PC-3 (cell line): ENCODE measurements around the gene TAPBPL. TPM values are rescaled to one million over a fixed set of nuclear protein-coding genes. Genes with fewer than 3 reads are reported as not detected.

Source experiments
- ATAC-seq: fragments of 200-7000 bp; cut with Tn5 transposase; 2 replicates; pipeline ENCODE4 v1.9.1; 2020; ENCODE audit warnings: mild to moderate bottlenecking, moderate library complexity
- BruUV-seq: library from RNA; stranded (reverse); fragments of 400-500 nt; replicated peaks from 2 replicates; lab custom pipeline; 2021; lab: Mats Ljungman, UMichigan
- CTCF ChIA-PET: fragments of 300-600 bp; sonication (Branson Sonifier 250); formaldehyde crosslinking; loops from one replicate; lab custom pipeline; 2022; ENCODE audit warnings: antibody characterized with exemption; lab: Charles Lee
- POLR2A ChIA-PET: fragments of 300-600 bp; sonication (Branson Sonifier 250); formaldehyde crosslinking; loops from one replicate; lab custom pipeline; 2022; ENCODE audit warnings: antibody characterized with exemption; ENCODE audit not compliant: unreplicated experiment; lab: Charles Lee
- DNase-seq: peaks from one replicate; pipeline ENCODE4 v3.0.0-alpha.2; 2015
- H2AFZ ChIP-seq: fragments of 300-600 bp; sonication (generic); 2 replicates; pipeline ENCODE4 v1.6.0; 2016; ENCODE audit warnings: antibody characterized with exemption, low read length
- H3F3A ChIP-seq: fragments of 300-600 bp; sonication (generic); one replicate; pipeline ENCODE4 v1.6.0; 2017; ENCODE audit warnings: antibody characterized with exemption, low read length, control low read depth, mild to moderate bottlenecking; ENCODE audit not compliant: unreplicated experiment
- H3K27ac ChIP-seq: fragments of 300-600 bp; sonication (generic); 2 replicates; pipeline ENCODE4 v1.5.1; 2016; ENCODE audit warnings: mild to moderate bottlenecking, low read length
- H3K27me3 ChIP-seq: fragments of 300-600 bp; sonication (generic); 2 replicates; pipeline ENCODE4 v1.6.1; 2016; ENCODE audit warnings: low read length, mixed read lengths
- H3K36me3 ChIP-seq: fragments of 300-600 bp; sonication (generic); 2 replicates; pipeline ENCODE4 v1.6.1; 2016; ENCODE audit warnings: low read depth, mixed run types, low read length, mixed read lengths
- H3K4me1 ChIP-seq: fragments of 300-600 bp; sonication (generic); 2 replicates; pipeline ENCODE4 v1.5.1; 2016; ENCODE audit warnings: low read length; ENCODE audit not compliant: insufficient read depth
- H3K4me2 ChIP-seq: fragments of 300-600 bp; sonication (generic); 2 replicates; pipeline ENCODE4 v1.6.0; 2016; ENCODE audit warnings: low read length
- H3K4me3 ChIP-seq: fragments of 300-600 bp; sonication (generic); 2 replicates; pipeline ENCODE4 v1.5.1; 2016; ENCODE audit warnings: mild to moderate bottlenecking, low read length, mixed read lengths
- H3K79me2 ChIP-seq: fragments of 300-600 bp; sonication (generic); 2 replicates; pipeline ENCODE4 v1.6.1; 2017; ENCODE audit warnings: low read length, mixed read lengths
- H3K9ac ChIP-seq: fragments of 300-600 bp; sonication (generic); 2 replicates; pipeline ENCODE4 v1.6.0; 2016; ENCODE audit warnings: mild to moderate bottlenecking, low read length
- H3K9me2 ChIP-seq: fragments of 300-600 bp; sonication (generic); replicated peaks from 2 replicates; pipeline ENCODE4 v1.6.1; 2016; ENCODE audit warnings: mixed run types, low read length, mixed read lengths
- H3K9me3 ChIP-seq: fragments of 300-600 bp; sonication (generic); 2 replicates; pipeline ENCODE4 v1.6.1; 2016; ENCODE audit warnings: low read length, mixed read lengths
- H4K20me1 ChIP-seq: fragments of 300-600 bp; sonication (generic); 2 replicates; pipeline ENCODE4 v1.6.1; 2016; ENCODE audit warnings: low read length, mixed read lengths
- EZH2 ChIP-seq: fragments of 300-600 bp; sonication (generic); IDR thresholded peaks from one replicate; pipeline ENCODE4 v1.6.1; 2017; ENCODE audit warnings: antibody characterized with exemption, mild to moderate bottlenecking, low read length; ENCODE audit not compliant: unreplicated experiment
- EZH2phosphoT487 ChIP-seq: fragments of 300-600 bp; sonication (generic); IDR thresholded peaks from 2 replicates; pipeline ENCODE4 v1.6.1; 2018; ENCODE audit warnings: mild to moderate bottlenecking, antibody characterized with exemption, low read length, borderline replicate concordance
- intact Hi-C: fragments of 100-400 bp; cut with micrococcal nuclease; formaldehyde crosslinking; loops from 2 replicates; pipeline ENCODE4 v1.9.0; 2023
- total RNA-seq: library from RNA; depleted of rRNA; stranded (reverse); fragments of >200 nt; gene quantifications from 2 replicates; pipeline ENCODE4 v1.2.3, GENCODE V29; 2014
- TF ChIP-seq, protein P1 (sequence below): fragments of 300-600 bp; sonication (generic); conservative IDR thresholded peaks from 2 replicates; pipeline ENCODE4 v1.5.1; 2017; ENCODE audit warnings: antibody characterized with exemption, low read depth, mild to moderate bottlenecking, low read length

TAPBPL gene
- total RNA-seq, 1 experiment from 2014 or later = 0.47 TPM

DNA sequence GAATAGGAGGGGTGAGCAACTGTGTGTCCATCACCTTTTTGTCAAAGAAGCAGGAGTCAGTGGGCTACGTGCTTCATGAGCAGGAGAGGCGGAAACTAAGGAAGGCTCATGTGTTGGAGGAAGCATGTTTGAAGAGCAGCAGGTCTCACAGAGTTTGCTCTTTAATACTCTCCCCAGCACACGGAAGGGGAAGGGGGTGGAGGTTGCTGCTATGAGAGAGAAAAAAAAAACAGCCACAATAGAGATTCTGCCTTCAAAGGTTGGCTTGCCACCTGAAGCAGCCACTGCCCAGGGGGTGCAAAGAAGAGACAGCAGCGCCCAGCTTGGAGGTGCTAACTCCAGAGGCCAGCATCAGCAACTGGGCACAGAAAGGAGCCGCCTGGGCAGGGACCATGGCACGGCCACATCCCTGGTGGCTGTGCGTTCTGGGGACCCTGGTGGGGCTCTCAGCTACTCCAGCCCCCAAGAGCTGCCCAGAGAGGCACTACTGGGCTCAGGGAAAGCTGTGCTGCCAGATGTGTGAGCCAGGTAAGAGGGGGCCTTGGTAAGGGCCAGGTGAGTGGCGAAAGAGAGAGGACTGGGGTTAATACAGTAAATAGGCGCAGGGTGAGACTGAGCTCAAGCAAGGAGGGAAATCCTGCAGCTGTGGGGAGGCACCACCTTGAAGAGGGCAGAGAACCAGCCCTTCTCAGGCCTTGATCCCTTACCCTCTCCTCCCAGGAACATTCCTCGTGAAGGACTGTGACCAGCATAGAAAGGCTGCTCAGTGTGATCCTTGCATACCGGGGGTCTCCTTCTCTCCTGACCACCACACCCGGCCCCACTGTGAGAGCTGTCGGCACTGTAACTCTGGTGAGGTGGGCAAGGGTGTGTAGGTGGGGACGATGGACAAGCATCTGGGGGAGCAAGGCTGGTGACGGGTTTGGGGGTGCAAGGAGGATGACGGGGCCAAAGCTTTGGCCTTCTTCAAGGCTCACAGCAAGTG is 6.8 kb upstream of the TAPBPL start, which contains the start of gene CD27:
TSS of gene CD27 (plus strand) at position 252 of the 985 bp plus-strand sequence. CDS start at position 393, 141 bp downstream.
- Histone ChIP-seq H3K4me1 (no peaks in the 10 kb centered on the region), H4K20me1 (no peaks in the 10 kb centered on the region), H2AFZ (no peak within 1 kb of the TSS), H3K27ac (no peak within 1 kb of the TSS), H3K36me3 (no peaks in the 10 kb centered on the region), H3F3A (no peaks in the 10 kb centered on the region), H3K9ac (no peak within 1 kb of the TSS), H3K4me3 (no peak within 1 kb of the TSS), H3K9me2 (no peaks in the 10 kb centered on the region), H3K27me3 (no peaks in the 10 kb centered on the region), H3K4me2 (no peak within 1 kb of the TSS), H3K79me2 (no peaks in the 10 kb centered on the region), H3K9me3 (no peaks in the 10 kb centered on the region)
- BruUV-seq = no TSS peak
- intact Hi-C loops = no loop called here
- ChIA-PET CTCF (no interaction called here), POLR2A (no interaction called here)
- TF ChIP-seq, protein P1, sequence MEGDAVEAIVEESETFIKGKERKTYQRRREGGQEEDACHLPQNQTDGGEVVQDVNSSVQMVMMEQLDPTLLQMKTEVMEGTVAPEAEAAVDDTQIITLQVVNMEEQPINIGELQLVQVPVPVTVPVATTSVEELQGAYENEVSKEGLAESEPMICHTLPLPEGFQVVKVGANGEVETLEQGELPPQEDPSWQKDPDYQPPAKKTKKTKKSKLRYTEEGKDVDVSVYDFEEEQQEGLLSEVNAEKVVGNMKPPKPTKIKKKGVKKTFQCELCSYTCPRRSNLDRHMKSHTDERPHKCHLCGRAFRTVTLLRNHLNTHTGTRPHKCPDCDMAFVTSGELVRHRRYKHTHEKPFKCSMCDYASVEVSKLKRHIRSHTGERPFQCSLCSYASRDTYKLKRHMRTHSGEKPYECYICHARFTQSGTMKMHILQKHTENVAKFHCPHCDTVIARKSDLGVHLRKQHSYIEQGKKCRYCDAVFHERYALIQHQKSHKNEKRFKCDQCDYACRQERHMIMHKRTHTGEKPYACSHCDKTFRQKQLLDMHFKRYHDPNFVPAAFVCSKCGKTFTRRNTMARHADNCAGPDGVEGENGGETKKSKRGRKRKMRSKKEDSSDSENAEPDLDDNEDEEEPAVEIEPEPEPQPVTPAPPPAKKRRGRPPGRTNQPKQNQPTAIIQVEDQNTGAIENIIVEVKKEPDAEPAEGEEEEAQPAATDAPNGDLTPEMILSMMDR = no peak
- TF ChIP-seq EZH2phosphoT487 (no peak), EZH2 (no peak)
- no peak for DNase-seq
- no peak for ATAC-seq

DNA sequence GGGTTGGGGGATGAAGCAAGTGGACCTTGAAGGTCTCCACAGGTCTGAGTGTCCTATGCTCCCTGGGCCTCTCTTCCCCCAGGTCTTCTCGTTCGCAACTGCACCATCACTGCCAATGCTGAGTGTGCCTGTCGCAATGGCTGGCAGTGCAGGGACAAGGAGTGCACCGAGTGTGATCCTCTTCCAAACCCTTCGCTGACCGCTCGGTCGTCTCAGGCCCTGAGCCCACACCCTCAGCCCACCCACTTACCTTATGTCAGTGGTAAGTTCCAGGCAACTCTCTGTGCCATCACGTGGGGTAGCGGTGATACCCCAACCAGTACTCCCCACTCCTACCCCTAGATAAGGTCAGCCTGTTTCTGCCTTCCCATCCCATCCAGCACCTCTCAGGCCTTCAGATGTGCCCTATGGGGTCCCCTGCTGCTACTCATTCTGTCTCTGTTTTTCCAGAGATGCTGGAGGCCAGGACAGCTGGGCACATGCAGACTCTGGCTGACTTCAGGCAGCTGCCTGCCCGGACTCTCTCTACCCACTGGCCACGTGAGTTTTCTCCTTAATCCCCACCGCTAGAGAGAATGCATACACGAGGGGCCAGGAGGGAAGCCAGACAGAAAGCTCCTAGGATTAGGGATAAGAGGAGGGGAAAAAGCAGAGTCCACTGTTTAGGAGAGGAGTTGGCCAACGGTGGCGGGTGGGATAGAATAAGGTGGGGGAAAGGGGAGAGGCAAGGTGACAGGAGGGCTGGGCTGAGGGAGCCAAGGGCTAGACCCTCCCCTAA is 1.6 kb upstream of the TAPBPL start:
- H3K9ac ChIP-seq = no peak overlapping the region

More for the DNA sequence above, 1.6 kb upstream of the TAPBPL start:
- no peaks in the 10 kb centered on the region for H3K27me3 ChIP-seq
- no peaks in the 10 kb centered on the region for H3K36me3 ChIP-seq
- H3F3A ChIP-seq = no peaks in the 10 kb centered on the region
- no peak overlapping the region for H2AFZ ChIP-seq
- TF ChIP-seq, protein P1 = no peak
- no peak for TF ChIP-seq EZH2
- no peak for TF ChIP-seq EZH2phosphoT487
- no TSS peak for BruUV-seq
- intact Hi-C loops = no loop called here
- ATAC-seq (no peak), DNase-seq (no peak)
- no peaks in the 10 kb centered on the region for H4K20me1 ChIP-seq
- H3K9me3 ChIP-seq = no peaks in the 10 kb centered on the region
- ChIA-PET POLR2A (no interaction called here), CTCF (no interaction called here)
- peaks cover 8% of the 10 kb centered on the region; the same call in 1 of the 2 replicates for H3K4me1 ChIP-seq
- H3K4me3 ChIP-seq = no peak overlapping the region
- no peaks in the 10 kb centered on the region for H3K9me2 ChIP-seq
- H3K4me2 ChIP-seq = no peak overlapping the region
- H3K27ac ChIP-seq = no peak overlapping the region
- H3K79me2 ChIP-seq = no peaks in the 10 kb centered on the region
